NCI-H524 treated with DMSO at 0.1 percent for 48 hours (cell line): ENCODE measurements around the gene NR5A1.

Experiments used
- DNase-seq: peaks from one replicate; lab custom pipeline; 2025; lab: John Stamatoyannopoulos, UW

NR5A1 gene

DNA sequence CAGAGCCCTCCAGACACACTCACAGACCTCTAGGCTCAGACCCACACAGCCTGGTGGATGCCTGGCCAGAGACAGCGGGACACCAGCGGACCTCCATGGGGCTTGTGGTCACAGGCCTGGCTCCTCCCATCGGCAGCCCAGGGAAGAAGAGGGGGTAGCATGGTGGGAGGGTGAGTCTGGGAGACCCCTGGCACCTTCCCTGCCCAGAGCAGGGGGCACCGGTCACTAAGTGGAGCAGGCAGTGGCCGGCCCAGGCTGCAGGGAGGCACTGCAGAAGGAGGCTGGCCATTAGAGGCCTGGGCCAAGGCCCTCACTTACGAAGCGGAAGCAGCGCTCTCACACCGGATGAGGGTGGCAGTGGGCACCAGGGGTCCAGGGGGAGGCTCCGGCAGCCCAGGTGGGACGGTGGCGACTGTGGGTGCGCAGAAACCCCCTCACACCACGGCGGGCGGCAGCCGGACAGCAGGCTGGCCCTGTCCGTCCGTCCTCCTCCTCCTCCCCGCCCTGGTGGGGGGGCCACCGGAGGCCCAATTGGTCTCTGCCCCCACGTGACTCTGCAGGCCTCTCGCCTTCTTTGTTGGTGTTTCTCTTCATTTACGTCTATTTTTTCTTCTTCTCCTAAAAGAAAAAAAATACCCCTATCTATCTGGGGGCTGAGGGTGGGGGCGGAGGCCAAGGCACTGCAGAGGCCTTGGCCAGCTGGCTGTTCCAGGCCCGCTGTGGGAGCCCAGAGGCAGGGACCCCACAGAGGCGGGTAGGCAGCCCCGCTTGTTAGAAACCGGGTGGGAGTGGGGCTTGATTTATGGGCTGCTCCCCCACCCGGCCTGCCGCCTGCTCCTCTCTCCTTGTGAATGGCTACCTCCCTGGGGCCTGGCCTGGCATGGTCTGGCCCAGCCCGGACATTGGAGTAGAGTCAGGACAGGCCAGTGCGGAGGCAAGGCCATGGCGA, at the start of gene NR5A1:
Gene NR5A1 (minus strand): TSS at position 469 of the 949 bp plus-strand sequence. CDS start 4,004 bp downstream, outside the sequence.
- no peak for DNase-seq

DNA sequence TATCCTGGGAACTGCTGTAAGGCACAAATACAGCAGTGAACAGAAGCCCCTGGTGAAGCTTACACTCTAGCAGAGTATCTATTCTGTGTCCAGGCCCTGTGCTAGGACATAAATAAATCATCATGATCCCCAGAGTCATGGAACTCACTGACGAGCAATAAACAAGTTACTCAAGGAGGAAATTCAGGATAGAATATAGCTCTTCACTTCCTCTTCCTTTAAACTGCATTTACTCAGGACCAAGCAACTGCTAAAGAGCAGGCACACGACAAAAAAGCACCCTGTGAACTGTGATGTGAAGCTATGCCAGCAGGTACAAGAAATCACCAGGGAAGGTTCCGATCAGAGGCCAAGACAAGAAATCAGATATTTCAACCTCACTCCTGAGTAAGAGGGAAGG, 47.8 kb upstream of the NR5A1 start:
- no peak for DNase-seq

DNA sequence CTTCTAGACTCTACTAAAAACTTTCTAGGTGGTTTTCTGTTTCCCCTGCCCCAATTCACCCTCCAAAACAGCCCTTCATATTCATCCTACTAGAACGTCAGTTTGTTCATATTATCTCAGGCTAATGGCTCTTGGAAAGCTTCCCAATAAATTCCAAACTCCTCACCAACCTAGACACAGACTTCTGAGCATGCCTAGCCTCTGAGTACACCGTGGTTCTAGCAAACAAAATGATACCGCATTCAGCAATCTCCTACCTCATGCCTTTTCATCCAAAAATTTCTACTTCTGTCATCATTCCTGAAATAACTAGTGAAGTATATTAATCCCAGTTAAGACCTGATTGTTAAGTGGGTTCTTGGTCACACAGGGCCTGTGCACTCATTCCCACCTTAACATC, 46.5 kb upstream of the NR5A1 start:
- no peak for DNase-seq

DNA sequence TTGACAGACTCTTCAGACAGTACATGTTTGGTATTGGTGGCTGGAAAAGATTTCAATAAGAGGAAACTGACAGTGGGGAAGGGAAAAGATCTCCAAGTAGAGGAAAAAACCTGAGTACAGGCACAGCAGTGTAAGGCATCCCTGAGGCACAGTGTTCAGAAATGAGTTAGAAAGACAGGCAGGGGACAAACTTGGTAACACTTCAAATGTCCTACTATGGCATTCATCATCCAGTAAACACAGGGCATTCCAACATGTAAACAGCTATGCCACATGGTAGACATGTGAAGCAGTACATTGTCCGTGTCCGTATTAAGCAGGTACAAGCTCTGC, 45.0 kb upstream of the NR5A1 start:
- no peak for DNase-seq

DNA sequence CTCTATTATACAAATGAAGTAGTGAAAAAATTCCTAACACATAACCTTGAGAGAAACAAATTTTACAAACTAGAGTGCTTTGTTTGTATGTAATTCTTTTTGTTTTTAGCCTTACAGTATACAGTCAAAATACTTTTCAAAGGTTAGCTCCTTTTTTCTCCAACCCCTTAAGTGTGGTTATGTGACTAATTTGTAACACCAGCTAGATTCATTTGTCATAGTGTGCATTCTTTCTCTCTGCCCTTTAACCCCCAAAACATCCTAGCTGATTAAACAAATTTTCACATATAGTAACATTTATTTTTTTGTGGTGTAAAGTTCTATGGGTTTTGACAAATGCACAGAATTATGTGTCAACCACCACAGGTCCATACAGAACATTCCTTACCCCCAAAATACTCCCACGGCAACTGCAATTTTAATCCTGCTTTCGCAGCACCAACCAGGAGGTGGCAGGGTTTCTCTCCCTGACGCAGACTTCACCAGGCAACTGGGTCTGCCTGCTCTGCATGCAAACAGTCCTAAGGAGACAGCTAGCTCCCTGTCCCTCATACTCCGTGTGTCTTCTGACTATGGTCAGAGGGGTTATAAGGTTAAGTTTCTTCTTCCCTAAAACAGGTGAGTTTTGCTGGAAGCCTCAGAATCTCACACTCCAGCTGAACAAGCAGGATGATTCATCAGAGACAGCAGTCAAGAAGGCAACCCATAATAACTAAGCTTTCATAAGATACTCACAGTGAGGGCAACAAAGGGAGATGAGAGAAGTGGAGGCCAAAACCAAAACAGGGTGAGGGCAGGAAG, 44.5 kb upstream of the NR5A1 start:
- DNase-seq = no peak

DNA sequence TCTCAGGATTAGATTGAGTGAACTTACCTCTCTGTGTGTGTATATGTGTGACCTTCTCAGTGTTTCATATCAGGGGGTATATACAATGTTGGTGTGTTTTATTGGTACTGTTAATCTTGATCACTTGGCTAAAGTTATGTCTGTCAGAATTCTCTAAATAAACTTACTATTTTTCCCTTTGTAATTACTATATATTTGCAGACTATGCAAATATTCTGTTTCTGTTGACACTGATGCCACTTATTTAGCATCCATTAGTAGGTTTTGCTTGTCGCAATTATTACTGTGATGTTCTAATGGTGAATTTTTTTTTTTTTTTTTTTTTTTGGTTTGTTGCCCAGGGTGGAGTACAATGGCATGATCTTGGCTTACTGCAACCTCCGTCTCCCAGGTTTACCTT, 42.9 kb upstream of the NR5A1 start:
- DNase-seq = no peak

DNA sequence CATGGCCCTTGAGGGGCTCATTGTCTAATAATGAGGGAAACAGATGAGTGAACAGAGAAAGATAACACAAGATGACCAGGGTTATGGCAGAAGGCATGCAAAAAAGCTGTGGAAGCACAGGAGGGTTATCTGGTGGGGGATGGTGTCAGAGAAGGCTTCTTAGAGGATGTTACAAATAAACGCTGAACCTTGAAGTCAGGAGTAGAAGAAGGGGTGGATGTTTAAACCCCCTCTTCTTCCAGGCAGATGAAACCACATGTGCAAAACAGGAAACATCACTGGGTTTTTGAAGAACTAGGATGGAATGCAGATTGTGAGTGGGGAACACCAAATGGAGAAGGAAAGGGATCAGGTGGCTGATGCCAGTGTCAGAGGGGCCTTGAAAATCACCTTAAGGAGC, 41.8 kb upstream of the NR5A1 start:
- no peak for DNase-seq

DNA sequence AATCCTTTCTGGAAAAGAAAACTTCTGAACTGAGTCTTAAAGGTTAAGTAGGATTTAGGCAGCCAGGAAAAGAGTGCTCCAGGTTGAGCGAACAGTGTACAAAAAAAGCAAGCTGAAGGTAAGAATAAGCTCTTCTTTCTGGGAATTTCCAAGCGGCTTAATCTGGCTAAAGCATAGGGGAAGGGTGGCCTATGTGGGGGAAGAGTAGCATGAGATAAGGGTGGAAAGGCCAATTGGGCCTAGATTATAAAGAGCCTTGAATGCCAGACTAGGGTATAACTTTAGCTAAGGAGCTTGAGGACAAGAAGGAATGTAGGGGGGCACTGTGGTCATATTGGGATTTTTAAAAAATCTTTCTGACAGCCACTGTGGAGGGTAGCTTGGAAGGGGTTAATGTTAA, 37.3 kb upstream of the NR5A1 start:
- no peak for DNase-seq

DNA sequence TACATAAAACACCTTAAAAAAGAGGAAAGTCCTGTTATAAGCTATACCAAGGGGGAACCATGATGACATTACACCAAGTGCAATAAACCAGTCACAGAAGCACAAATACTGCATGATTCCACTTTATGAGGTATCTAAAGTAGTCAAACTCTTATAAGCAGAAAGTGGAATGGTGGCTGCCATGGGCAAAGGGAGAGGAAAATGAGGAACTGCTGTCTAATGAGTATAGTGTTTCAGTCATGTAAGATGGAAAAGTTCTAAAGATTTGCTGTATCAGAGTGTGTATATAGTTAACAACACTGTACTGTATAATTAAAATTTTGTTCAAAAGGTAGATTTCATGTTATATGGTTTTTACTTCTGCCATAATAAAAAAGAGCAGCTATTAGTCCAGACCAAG, 34.6 kb upstream of the NR5A1 start:
- no peak for DNase-seq

DNA sequence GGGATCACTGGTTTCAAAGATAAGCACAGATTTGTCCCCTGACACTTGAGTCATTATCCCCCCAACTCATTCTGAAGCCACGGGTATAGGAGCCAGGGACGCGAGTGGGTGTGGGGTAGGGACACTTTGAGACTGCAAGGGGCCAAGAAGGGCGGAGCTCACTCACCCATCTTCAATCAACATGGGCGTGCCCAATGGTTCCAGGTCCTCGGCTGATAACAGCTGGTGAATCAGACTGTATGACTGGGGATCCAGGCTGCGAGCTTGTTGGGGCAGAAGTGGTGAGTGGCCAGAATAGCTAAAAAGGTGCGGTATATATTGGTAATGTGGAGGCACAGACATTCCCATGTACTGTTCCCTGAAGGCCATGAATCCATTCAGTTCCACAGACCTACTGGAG, 30.7 kb upstream of the NR5A1 start:
- no peak for DNase-seq

DNA sequence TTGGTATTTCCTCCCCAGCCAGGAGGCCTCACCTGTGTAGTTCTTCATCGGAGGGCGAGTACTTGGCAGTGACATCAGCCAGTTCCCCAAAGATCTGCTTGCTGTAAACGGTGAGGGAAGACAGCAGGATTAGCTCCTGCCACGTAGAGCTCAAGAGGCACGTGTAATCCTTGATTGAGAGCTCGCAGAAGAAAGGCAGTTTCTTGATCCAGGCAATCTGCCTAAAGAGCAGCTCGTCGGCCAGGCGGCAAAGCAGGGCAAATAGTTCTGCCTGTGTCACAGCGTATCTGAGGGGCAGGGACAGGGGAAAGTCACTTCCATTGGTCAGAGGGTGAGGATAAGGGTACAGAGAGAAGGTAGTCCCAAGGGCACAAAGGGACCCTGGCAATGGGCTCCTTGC, 28.6 kb upstream of the NR5A1 start:
- DNase-seq = no peak

DNA sequence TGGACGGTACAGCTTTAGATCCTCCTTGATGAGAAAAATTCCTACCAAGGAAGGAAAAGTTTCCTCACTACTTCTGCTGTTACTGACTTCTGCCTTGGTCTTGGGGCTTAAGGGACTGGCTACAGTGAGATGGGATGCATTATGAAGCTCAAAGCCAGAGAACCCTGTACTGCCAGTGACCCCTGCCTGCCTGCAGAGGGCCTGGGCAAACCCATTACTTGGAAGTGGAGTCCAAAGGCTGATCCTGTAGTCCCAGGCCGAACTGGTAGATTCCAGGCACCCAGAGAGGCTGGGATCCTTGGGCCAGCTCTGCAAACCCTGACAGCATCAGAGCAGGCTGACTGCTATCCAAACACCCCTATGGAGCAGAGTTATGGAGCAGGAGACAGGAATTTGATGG, 25.7 kb upstream of the NR5A1 start:
- DNase-seq = no peak

DNA sequence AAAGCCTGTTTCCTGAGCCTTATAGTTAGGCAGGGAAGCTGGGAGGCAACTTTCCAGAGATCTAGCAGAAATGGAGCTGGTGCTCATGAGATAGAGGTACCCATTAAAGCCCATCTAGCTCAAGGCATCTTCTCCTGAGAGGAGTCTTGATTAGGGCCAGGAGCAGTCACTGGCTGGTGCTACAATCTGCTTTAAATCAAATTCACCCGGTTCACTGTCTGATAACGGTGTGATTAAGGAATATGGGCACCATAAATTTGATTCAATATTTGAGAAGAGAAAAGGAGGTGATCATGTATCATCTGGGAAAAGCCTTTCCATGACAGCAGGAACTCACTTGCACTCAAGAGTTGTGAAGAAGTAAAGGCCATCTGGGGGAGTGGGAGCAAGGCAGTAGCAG, 23.9 kb upstream of the NR5A1 start:
- no peak for DNase-seq

DNA sequence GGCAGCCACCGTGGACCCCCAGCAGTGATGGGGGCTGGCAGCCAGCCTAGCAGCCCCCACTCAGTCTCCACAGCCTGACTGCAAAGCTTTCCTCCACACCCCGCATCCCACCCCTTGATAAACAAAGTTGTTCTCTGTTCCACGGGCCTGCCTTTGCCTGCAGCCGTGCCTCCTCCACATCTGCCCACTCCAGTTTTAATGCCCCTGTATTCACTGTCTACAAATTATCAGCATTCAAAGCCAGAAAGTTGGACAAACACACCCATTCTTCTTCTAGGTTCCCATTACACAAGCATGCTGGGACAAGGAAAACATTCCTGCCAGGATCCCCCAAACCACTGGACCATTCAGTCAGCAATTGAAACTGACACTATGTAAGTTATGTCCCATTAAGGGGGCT, 23.0 kb upstream of the NR5A1 start:
- DNase-seq = no peak

DNA sequence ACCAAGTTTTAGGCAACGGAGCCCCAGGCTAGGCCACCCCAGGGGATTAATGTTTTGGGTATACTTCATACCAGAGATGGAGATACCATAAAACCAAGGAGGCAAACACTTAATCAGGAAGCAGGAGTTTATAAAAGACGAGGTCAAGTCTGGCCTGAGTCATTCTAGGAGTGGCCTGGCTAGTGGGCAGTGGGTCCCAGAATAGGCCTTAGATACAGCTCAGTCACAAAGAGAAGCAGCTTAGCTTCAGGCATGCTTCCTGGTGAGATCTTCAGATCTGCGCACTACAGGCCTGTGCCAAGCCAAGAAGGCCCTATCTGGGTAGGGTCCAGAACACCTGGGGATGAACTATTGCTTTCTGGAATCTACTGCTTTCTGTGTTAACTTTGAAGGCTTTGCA, 20.6 kb upstream of the NR5A1 start:
- DNase-seq = no peak

DNA sequence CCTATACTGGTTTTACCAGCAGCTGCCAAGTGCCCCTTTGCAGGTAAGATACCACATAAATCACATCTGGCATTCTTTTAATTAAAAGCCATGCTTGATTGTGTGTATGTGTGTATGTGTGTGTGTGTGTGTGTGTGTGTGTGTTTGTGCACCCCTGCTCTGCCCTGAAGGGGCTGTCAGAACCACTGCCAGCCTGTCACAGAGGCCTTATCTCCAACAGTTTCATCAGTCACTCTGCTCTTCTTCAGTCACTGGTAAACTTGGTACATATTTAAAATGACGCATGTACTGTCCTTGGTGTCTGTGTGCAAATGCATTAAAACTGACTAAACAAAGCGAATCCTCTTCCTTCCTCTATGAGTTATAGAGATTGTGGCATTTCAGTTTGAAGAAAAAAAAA, 19.0 kb upstream of the NR5A1 start:
- DNase-seq = no peak

DNA sequence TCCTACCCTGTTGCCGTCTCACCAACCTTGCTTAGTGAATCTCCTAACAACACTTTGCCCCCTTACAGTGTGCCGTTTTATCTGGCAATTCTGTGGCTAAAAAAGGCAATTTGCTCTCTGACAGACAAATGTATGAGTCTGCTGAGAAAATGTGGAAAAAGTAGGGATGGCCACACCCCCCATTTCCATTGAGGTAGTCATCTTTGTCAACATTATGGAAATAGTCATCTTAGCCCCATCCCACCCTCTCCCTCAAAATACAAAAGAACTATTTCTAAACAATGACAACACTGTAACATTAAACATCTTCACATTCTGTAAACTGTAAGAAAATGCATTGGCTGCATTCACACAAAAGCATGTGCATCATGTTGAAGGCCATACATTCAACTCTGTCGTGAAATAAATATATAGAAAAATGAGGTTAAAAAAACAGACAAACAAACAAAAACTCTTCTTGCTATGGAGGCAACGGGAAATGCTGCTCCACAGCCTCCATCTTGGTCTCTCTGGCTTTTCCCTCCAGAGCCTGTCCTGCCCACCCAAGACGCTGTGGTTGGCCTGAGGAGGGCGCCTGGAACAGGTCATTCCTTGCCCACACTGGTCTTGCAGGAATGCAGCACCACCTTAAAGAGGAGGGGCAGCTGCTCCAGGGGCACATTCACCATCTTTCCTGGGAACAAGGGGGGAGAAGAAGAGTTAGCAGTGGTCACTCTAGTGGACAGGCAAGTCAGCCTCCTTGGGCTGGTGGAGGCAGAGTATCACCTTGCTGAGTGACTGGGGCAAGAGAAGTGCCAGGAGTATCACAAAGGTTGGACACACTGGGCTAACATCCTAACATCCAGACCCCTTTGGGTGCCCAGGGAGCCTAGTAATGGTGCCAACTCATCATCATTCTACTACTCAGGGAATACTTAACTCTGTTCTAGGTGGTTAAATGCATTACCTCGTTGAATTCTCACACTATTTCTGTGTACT, 15.2 kb upstream of the NR5A1 start:
- no peak for DNase-seq

DNA sequence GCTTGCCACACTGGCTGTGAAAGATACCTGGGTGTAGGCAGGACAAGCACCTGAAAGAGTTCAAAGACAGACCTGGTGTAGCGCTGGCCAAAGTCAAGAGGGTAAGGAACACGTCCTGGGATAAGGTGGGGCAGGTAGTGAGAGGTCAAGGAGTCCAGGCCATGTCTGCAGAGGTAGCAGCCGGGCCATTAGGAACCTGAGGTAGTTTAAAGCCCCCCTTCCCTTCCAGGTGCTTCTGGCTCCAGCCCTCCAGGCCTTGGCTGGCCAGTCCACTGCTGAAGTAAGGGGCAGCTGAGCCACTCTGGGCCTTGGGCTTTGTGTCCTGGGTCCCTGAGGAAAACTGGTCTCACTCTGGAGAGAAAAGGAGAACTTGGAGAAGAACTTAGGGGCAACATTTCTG, 13.9 kb upstream of the NR5A1 start:
- no peak for DNase-seq

DNA sequence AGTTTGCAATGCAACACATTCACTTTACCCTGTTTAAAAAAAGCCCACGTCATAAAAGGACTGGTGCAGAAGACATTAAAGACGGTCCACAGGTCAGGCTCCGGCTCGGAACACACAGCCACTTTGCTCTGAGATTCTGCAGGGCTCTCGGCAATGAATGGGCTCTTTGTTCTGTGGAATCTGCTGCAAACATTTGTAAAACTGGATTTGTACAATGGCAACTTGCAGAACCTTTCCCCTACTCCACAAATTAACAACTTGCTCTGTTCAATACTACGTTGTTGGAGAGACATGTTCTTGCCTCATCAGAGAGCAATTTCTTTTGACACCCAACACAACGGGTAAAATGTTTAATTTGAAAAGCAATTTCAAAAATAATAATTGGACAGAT, 13.0 kb upstream of the NR5A1 start:
- no peak for DNase-seq

DNA sequence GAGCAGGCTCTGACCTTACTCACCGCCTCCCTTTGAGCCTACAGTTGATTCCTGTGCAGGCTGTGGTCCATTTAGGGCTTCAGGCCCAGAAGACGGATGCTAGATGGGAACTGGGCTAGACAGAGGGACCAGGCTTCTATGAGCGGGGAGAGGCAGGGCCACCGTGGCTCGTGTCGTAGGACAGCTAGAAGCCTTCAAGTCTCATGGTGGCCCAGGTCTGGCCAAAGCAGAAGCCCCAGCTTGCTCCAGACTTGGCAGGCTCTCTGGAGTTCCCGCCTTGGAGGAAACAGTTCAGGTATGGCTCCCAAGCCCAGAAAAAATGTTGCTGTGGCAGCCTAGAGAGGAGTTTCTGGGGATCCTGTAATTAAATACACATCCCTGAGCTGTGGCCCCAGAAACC, 10.9 kb upstream of the NR5A1 start:
- no peak for DNase-seq

DNA sequence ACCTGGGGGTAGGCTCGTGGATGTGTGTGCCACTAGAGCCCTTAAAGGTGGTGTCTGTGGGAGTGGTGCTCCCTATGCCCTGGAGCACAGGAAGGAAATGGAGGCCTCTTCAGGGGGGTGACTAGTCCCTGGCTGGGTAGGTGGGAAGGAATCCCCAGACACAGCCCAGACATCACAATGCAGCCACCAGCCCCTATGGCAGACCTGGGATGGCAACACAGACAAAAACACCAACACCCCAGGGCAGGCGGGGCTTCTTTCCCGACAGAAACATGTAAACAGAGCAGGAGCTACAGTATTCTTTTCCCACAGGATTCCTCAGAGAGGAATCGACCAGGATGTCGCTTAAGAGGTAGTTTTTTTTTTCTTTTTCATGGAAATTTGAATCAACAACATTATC, 10.4 kb upstream of the NR5A1 start:
- no peak for DNase-seq

DNA sequence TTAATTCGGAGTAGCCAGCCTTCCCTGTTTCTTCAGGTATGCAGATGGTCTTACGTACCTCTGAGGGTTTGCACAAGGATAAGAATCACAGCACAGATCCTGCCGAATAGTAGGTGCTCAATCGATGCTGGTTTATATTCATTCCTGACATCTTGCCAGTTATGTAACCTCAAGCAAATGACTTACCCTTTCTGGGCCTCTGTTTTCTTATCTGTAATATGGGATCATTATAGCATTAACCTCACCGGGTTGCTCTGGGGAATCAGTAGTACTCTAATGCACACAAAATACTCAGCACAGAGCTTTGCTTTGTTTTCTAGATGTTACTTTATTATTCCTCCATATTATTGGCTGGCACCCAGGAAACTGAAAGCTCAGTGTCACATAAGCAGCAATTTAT, 7.7 kb upstream of the NR5A1 start:
- no peak for DNase-seq
